NCI-H146 (cell line): ENCODE measurements around the gene KRTAP16-1.
"Not testable (repeated sequence)": the region's sequence is repeated elsewhere in the genome, so short reads cannot be mapped to it uniquely, and the experiment has no call there.

Experiments used
- DNase-seq: peaks from one replicate; lab custom pipeline; 2025; lab: John Stamatoyannopoulos, UW

The KRTAP16-1 gene

GRCh38 chr17:41301916-41302901 is 6.9 kb downstream of the KRTAP16-1 start, which contains the start of gene KRTAP29-1:
Gene KRTAP29-1, minus strand, starts transcription at chr17:41302851. Its CDS starts 0 bp downstream, at chr17:41302851.
- DNase-seq: no peak

DNA sequence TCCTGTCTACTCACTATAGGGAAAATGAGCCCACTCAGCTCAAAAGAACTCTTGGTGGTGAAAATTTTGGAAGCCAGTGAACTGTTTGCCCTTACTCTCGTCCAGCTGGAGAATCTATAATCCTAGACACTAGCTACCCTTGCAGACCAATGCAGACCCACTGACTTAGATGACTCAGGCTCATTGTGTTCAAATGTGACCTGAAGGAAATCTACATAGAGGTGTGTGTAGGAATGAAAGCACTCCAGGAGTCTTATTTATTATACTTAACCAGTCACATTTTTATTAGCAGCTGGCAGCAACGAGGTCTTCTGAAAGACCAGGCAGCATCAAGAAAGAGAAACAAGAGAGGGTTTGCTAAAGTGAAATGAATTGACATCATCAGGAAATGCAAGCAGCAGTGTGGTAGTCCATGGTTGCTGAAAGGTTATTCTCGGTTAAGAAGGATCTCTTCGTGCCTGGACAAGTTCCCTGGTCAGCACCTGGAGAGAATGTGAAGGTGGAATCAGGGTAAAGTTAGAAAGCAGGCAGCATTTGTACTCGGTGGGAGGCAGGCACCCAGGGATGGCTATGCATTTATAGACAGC is 7.8 kb downstream of the KRTAP16-1 start:
- no peak for DNase-seq

GRCh38 chr17:41298458-41299135 is 10.5 kb downstream of the KRTAP16-1 start:
- no peak for DNase-seq

DNA sequence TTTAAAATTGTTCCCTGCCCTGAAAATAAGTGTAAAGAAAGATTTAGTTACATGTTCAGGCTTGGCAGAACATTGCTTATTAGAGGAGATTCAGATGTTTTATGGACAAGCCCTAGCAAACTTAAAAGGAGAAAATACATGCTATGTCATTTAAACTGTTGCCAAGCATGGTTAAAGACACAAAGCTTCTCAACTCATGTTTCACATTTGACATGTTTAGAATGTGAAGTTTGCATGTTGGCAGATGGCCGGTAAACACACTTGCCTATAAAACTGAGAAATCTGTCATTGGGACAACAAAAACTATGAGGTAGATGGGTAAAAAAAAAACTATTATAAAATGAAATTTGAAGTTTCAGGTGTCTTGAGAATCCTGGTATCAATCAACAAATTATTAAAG is 12.3 kb downstream of the KRTAP16-1 start:
- no peak for DNase-seq

- no peak for DNase-seq
These were observed 15.1 kb downstream of the KRTAP16-1 start for GRCh38 chr17:41294016-41294415.

- no peak for DNase-seq
These were observed 22.1 kb downstream of the KRTAP16-1 start for GRCh38 chr17:41287050-41287449.

DNA sequence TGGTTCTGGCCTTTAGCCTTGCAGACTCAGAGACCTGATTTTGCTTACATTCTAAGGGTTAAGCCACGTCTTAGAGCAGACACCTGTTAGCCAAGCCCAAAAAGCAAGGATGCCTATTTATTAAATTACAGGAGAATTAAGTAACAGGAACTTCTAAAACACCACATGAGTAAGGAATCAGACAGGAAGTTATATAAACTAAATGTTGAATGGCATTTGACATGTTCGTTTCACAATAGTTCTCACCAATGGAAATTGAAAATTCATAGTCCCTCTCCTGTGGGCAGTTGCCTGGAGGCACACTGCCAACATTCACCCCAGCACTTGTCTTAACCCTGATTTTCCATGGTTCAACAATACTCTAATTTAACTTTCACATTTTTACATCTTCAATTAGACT is 24.6 kb downstream of the KRTAP16-1 start:
- DNase-seq: no peak

GRCh38 chr17:41284043-41284442 is 25.1 kb downstream of the KRTAP16-1 start:
- no peak for DNase-seq

DNA sequence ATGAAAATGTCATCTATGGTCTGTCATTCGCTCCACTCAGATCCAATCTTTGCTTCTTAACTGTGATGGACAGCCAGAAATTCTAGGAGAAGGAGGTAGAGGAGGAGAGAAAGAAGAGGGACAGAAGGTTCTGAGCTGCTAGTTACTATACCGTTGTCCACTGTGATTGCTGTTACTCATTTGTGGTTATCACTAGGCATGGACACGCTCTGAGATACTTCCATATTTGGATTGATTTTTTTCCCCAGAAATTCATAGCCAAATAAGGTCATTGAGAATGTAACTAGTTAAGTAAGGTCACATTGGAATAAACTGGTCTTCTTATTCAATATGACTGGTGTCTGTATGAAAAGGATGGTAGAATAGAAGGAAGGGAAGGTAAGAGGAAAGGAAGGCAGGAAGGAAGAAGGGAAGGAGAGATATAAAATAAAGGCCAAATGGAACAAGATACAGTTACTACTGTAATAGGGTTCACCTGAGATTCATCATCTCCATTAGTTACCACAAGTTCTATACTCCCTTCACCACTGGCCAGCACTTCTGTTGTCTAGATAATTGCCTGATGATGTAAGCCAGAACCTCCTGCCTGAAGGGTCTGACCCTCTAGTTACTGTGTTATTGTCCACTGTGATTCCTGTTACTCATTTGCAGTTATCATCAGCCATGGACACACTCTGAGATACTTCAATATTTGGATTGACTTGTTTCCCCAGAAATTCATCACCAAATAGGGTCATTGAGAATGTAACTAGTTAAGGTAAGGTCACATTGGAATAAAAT is 30.7 kb downstream of the KRTAP16-1 start:
- DNase-seq: no peak

DNA sequence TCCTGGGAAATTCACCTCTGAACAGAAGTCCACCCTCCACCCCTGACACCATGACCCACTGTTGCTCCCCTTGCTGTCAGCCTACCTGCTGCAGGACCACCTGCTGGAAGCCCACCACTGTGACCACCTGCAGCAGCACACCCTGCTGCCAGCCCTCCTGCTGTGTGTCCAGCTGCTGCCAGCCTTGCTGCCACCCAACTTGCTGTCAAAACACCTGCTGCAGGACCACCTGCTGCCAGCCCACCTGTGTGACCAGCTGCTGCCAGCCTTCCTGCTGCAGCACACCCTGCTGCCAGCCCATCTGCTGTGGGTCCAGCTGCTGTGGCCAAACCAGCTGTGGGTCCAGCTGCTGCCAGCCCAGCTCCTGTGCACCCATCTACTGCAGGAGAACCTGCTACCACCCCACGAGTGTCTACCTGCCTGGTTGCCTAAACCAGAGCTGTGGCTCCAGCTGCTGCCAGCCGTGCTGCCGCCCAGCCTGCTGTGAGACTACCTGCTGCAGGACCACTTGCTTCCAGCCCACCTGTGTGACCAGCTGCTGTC is 33.4 kb downstream of the KRTAP16-1 start, which contains the start of gene KRTAP9-7:
Gene KRTAP9-7, plus strand, starts transcription at position 51 of the 543 bp plus-strand sequence. Its CDS starts 0 bp downstream, at position 51.
- not testable (repeated sequence) for DNase-seq

- DNase-seq: no peak
These were observed 37.3 kb downstream of the KRTAP16-1 start for GRCh38 chr17:41271858-41272257.

- not testable (repeated sequence) for DNase-seq
These were observed 37.8 kb downstream of the KRTAP16-1 start for GRCh38 chr17:41271323-41271722.

GRCh38 chr17:41267711-41268110 is 41.4 kb downstream of the KRTAP16-1 start:
- no peak for DNase-seq

DNA sequence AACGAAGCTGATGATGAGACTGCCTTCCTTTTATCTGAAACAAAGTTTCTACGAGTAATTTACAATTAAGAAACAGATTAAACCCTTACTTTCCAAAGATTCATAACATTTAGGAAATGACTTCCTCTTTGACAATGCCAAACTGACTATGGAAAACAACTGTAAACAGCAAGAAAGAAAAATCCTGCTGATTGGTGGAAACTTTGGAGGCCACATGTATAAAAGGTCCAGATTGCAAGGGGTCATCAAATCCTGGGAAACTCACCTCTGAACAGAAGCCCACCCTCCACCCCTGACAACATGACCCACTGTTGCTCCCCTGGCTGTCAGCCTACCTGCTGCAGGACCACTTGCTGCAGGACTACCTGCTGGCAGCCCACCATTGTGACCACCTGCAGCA is 44.0 kb downstream of the KRTAP16-1 start, which contains the start of gene KRTAP9-6:
Gene KRTAP9-6, plus strand, starts transcription at position 301 of the 400 bp plus-strand sequence. Its CDS starts 0 bp downstream, at position 301.
- no peak for DNase-seq

- DNase-seq: no peak
These were observed 44.5 kb downstream of the KRTAP16-1 start for GRCh38 chr17:41264599-41264998.

DNA sequence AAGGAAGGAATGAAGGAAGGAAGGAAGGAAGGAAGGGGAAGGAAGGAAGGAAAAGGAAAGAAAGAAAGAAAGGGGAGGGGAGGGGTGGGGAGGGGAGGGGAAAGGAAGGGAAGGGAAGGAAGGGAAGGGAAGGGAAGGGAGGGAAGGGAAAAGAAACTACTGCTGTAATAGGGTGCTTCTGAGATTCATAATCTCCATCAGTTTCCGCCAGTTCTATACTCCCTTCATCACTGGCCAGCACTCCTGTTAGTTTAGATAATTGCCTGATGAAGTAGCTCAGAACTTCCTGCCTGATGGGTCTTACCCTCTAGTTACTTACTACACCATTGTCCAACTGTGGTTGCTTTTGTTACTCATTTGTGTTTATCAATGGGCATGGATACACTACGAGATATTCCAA is 45.9 kb downstream of the KRTAP16-1 start:
- DNase-seq: no peak

GRCh38 chr17:41258406-41258805 is 50.7 kb downstream of the KRTAP16-1 start:
- no peak for DNase-seq
